Measurements from ENCODE around the gene SPINK8. TPM values are rescaled to one million over a fixed set of nuclear protein-coding genes. Genes with fewer than 3 reads are reported as not detected.
"Not testable (repeated sequence)": the region's sequence is repeated elsewhere in the genome, so short reads cannot be mapped to it uniquely, and the experiment has no call there.

SPINK8 gene
- total and polyA plus RNA-seq, 7 donors = not detected

GRCh38 chr3:48344867-48345507, 11.5 kb upstream of the SPINK8 start:
- ATAC-seq (no peak), DNase-seq (no peak)
- Histone ChIP-seq H3K4me3 (no peak overlapping the region), H3K27ac (no peak overlapping the region), H3K27me3 (ENCODE audit: insufficient read depth in 3 of 3, low read length in 2 of 3) (no peaks in the 10 kb centered on the region), H3K9me3 (no peaks in the 10 kb centered on the region), H3K4me1 (no peaks in the 10 kb centered on the region), H3K36me3 (ENCODE audit: insufficient read depth in 1 of 2, low read depth in 1 of 2) (no peaks in the 10 kb centered on the region)
- 19 to 26% (median 21%) methylated on average over 1 of the region's 1 CpG for WGBS, 3 donors
- intact Hi-C loops (cut with DNase I) = no loop called here
- TF ChIP-seq CTCF (IDR thresholded peaks at IDR 0.05) = no peak

DNA sequence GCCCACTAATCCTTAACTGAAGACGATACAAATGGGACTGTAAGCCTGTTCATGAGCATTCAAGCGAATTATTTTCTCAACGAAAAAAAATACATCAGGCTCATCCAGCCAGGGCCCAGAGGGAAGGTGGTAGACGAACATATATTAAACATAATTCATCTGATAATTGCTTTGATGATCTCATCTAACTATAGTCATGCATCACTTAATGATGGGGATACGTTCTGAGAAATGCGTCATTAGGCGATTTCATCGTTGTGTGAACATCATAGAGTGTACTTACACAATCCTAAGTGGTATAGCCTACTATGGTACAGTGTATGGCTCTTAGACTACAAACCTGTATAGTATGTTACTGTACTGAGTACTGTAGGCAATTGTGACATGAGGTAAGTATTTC, 10.0 kb upstream of the SPINK8 start:
- DNase-seq (no peak), ATAC-seq (no peak)
- intact Hi-C loops (cut with DNase I) = no loop called here
- no peak overlapping the region for H3K27ac ChIP-seq
- no peaks in the 10 kb centered on the region for H3K4me1 ChIP-seq
- no peaks in the 10 kb centered on the region for H3K27me3 ChIP-seq (ENCODE audit: insufficient read depth in 3 of 3, low read length in 2 of 3)
- TF ChIP-seq CTCF (IDR thresholded peaks at IDR 0.05) = no peak
- no peaks in the 10 kb centered on the region for H3K36me3 ChIP-seq (ENCODE audit: insufficient read depth in 1 of 2, low read depth in 1 of 2)
- WGBS, 3 donors = 88 to 89% (median 88%) methylated on average over 8 of the region's 8 CpGs
- no peaks in the 10 kb centered on the region for H3K9me3 ChIP-seq
- no peak overlapping the region for H3K4me3 ChIP-seq

DNA sequence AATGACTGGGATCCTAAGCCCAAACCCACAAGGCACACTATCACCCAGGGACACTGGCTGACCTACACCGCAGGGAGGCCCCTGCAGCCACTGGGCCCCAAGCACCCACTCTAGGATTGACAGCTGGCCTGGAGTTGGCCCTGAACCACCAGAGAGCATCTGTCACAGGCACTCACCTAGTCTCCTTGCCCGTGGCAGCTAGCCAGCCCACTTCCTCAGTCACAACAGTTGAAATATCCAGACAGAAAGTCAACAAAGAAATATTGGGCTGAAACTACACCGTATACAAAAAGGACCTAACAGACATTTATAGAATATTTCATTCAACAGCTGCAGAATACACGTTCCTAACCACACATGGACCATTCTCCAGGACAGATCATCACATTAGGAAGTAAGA, 5.2 kb upstream of the SPINK8 start:
- TF ChIP-seq CTCF (IDR thresholded peaks at IDR 0.05) = no peak
- WGBS, 3 donors = 48 to 53% (median 48%) methylated on average over 4 of the region's 4 CpGs
- no peak for DNase-seq
- peaks cover 0 to 5% (median 0%) of the 10 kb centered on the region in 3 donors for H3K27me3 ChIP-seq (ENCODE audit: insufficient read depth in 3 of 3, low read length in 2 of 3)
- no peaks in the 10 kb centered on the region for H3K9me3 ChIP-seq
- intact Hi-C loops (cut with DNase I) = no loop called here
- no peak for ATAC-seq
- no peak overlapping the region for H3K27ac ChIP-seq
- H3K4me1 ChIP-seq = no peaks in the 10 kb centered on the region
- no peak overlapping the region for H3K4me3 ChIP-seq
- H3K36me3 ChIP-seq (ENCODE audit: insufficient read depth in 1 of 2, low read depth in 1 of 2) = no peaks in the 10 kb centered on the region

GRCh38 chr3:48337536-48337935, 4.1 kb upstream of the SPINK8 start:
- 68 to 80% (median 70%) methylated on average over 5 of the region's 5 CpGs for WGBS, 3 donors
- ATAC-seq; intact Hi-C loops (cut with DNase I): not testable (repeated sequence)

DNA sequence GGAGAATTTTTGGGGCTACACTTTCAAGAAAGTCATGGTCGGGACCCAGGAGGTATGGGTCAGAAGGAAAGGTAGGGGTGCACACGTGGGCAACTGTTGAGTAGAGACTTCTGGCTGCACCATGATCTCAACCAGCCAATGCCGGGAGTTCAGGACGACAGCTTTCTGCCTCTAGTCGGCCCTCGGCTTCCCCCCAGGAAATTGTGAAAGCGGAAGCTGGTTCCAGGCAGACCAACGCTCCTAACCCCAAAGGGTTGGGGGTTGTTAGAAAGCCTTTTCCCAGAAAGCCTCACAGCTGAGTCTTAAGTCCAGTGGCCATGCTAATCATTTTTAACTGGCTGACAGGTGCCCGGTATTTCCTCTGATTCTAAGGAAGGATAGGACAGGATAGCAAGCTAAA, 1.8 kb upstream of the SPINK8 start:
- H3K27ac ChIP-seq; H3K27me3 ChIP-seq (ENCODE audit: insufficient read depth in 3 of 3, low read length in 2 of 3): not testable (repeated sequence)
- 71 to 78% (median 75%) methylated on average over 9 of the region's 9 CpGs for WGBS, 3 donors

More at GRCh38 chr3:48337536-48337935, 4.1 kb upstream of the SPINK8 start:
- H3K9me3 ChIP-seq; DNase-seq; H3K4me3 ChIP-seq; H3K27ac ChIP-seq; H3K36me3 ChIP-seq (ENCODE audit: insufficient read depth in 1 of 2, low read depth in 1 of 2); H3K4me1 ChIP-seq; H3K27me3 ChIP-seq (ENCODE audit: insufficient read depth in 3 of 3, low read length in 2 of 3): not testable (repeated sequence)

DNA sequence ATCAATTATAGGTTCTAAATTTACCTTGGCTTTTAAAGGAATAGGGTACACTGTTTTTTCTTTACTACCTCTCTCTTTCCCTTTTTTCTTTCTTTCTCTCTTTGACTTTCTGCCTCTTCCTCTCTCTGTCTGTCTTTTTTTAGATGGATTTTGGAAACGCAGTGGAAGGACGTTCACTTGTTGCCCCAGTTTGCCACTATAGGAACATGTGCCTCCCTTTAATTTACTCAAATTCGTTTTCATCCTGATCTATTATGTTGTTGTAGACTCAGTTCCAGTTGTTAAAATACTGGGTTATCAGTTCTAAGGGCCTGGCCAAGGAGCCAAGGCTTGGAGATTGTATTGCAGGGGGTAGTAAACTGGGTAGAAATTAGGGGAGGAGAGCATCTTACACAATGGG, 1.1 kb upstream of the SPINK8 start:
- no peak for TF ChIP-seq CTCF (IDR thresholded peaks at IDR 0.05)
- no peaks in the 10 kb centered on the region for H3K4me1 ChIP-seq
- H3K9me3 ChIP-seq = no peaks in the 10 kb centered on the region
- WGBS, 3 donors = 73 to 80% (median 79%) methylated on average over 3 of the region's 3 CpGs
- intact Hi-C loops (cut with DNase I) = no loop called here
- H3K36me3 ChIP-seq (ENCODE audit: insufficient read depth in 1 of 2, low read depth in 1 of 2) = no peaks in the 10 kb centered on the region
- peaks cover 0 to 5% (median 0%) of the 10 kb centered on the region in 3 donors for H3K27me3 ChIP-seq (ENCODE audit: insufficient read depth in 3 of 3, low read length in 2 of 3)
- no peak for ATAC-seq
- H3K4me3 ChIP-seq = no peak overlapping the region
- H3K27ac ChIP-seq = no peak overlapping the region
- no peak for DNase-seq

More for the DNA sequence above, 1.8 kb upstream of the SPINK8 start:
- H3K4me3 ChIP-seq; H3K9me3 ChIP-seq; intact Hi-C loops (cut with DNase I); H3K36me3 ChIP-seq (ENCODE audit: insufficient read depth in 1 of 2, low read depth in 1 of 2); ATAC-seq; H3K4me1 ChIP-seq: not testable (repeated sequence)
- peak in 1 of 2 donors; percentile 14 for DNase-seq

- intact Hi-C loops (cut with DNase I); DNase-seq; H3K9me3 ChIP-seq; H3K4me1 ChIP-seq; H3K27ac ChIP-seq; H3K4me3 ChIP-seq; H3K36me3 ChIP-seq (ENCODE audit: insufficient read depth in 1 of 2, low read depth in 1 of 2); H3K27me3 ChIP-seq (ENCODE audit: insufficient read depth in 3 of 3, low read length in 2 of 3); ATAC-seq: not testable (repeated sequence)
- WGBS, 3 donors = 81 to 94% (median 92%) methylated on average over 10 of the region's 10 CpGs
These were observed 1.6 kb downstream of the SPINK8 start for GRCh38 chr3:48331706-48332435.
